Mammary epithelial cell (primary cell): Measurements from ENCODE around the gene BNC2.

ENCODE experiments used
- EZH2 ChIP-seq: IDR thresholded peaks from 2 replicates; pipeline ENCODE4 v1.6.1; 2012; ENCODE audit warnings: low read length, inconsistent platforms, borderline replicate concordance
- TF ChIP-seq, protein P1 (sequence below), 2 donors: IDR thresholded peaks in 1 of 2; conservative IDR thresholded peaks in 1 of 2; 2 replicates each; pipeline ENCODE4 v1.5.1; 2011 to 2012; ENCODE audit warnings: inconsistent platforms in 2 of 2, low read length in 2 of 2, mild to moderate bottlenecking in 2 of 2, control low read depth in 1 of 2, low read depth in 1 of 2; ENCODE audit not compliant: insufficient read depth in 1 of 2; ENCODE audit errors: extremely low read depth in 1 of 2

DNA sequence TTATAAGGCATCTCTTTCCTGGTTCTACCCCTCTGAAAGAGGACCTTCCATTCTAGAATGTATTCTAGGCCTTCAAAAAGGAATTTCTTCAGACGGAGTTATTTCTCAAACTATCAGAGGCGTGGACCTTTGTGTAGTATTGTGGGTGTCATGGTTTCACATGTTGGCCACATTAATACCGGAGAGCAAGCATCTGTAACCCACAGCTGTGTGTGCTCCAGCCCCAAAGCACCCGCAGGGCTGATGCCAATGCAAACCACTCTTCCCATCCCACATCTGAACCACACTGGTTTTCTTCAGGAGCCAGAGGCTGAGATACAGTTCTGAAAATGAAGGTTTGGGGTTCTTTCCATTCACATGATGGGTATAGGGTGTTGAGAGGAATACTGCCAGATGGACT is 127.1 kb downstream of the BNC2 start:
- TF ChIP-seq, protein P1, sequence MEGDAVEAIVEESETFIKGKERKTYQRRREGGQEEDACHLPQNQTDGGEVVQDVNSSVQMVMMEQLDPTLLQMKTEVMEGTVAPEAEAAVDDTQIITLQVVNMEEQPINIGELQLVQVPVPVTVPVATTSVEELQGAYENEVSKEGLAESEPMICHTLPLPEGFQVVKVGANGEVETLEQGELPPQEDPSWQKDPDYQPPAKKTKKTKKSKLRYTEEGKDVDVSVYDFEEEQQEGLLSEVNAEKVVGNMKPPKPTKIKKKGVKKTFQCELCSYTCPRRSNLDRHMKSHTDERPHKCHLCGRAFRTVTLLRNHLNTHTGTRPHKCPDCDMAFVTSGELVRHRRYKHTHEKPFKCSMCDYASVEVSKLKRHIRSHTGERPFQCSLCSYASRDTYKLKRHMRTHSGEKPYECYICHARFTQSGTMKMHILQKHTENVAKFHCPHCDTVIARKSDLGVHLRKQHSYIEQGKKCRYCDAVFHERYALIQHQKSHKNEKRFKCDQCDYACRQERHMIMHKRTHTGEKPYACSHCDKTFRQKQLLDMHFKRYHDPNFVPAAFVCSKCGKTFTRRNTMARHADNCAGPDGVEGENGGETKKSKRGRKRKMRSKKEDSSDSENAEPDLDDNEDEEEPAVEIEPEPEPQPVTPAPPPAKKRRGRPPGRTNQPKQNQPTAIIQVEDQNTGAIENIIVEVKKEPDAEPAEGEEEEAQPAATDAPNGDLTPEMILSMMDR (conservative IDR thresholded peaks at IDR 0.05 in 1 of 2, IDR thresholded peaks at IDR 0.05 in 1 of 2; ENCODE audit: extremely low read depth in 1 of 2, insufficient read depth in 1 of 2, low read depth in 1 of 2, low read length in 2 of 2), result no peak
- TF ChIP-seq EZH2, result no peak
